ENCODE results near the gene PAOX. TPM values are rescaled to one million over a fixed set of nuclear protein-coding genes. Genes with fewer than 3 reads are reported as not detected.

Gene PAOX
- total and polyA plus RNA-seq, 9 of the 15 experiments (the other 6 are each of a cell fraction or from before 2014, with no cell fraction given) = 0.80 to 6.4 (median 2.6) TPM

DNA sequence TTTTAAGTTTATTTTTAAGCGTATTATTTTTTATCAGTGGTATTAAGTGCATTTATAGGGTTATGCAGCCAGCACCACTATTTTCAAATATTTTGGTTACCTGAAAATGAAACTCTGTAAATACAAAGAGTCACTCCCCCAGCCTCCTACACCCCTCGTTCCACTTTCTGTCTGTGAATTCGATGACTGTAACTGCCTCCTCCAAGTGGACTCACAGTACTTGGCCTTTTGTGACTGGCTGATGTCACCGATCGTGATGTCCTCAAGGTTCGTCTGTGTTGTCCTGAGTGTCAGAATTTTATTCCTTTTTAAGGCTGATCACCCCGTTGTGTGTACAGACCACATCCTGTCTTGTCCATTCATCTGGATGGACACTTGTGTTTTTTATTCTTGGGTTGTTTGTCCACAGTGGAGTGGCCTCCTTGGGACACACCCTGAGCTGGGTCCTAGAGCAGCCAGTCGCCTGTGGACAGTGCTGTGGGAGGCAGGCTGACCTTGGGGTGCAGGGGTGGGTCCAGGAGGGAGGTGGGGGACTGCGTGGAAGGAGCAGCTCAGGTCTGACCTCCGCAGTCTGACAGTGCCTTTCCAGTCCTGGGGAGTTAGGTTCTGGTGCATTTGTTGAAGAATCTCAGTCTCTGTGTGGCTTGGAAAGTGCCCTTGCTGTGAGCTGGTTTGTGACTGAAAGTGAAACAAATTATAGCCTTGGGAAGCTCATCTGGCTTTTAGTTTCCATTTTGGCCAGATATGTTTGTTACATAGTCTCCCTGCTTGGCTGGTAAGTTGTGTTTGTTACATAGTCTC is 21.8 kb downstream of the PAOX start (continued):
- TF ChIP-seq CEBPZ (IDR thresholded peaks at IDR 0.05; ENCODE audit: borderline replicate concordance, low read depth, low read length) (no peak), ZNF644 (tag; IDR thresholded peaks at IDR 0.05; ENCODE audit: low read depth) (no peak)
- TF ChIP-seq, protein P1, sequence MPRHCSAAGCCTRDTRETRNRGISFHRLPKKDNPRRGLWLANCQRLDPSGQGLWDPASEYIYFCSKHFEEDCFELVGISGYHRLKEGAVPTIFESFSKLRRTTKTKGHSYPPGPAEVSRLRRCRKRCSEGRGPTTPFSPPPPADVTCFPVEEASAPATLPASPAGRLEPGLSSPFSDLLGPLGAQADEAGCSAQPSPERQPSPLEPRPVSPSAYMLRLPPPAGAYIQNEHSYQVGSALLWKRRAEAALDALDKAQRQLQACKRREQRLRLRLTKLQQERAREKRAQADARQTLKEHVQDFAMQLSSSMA (CRISPR knock-in tag; IDR thresholded peaks at IDR 0.05) = no peak

- ChIA-PET CTCF (ENCODE audit: low intra/inter-chr PET ratio) (no interaction called here), POLR2A (interaction anchor here (1.2 kb wide), 1 partner anchor 13 kb away, joined by 6 read pairs; no protein-coding TSS in a partner anchor)
- Histone ChIP-seq H3K9me3 (replicated peaks; ENCODE audit: control insufficient read depth, insufficient read depth, low read depth, low read length) (no peaks in the 10 kb centered on the region), H3K4me1 (replicated peaks in 1 of 2; ENCODE audit: control insufficient read depth in 2 of 2, insufficient read depth in 2 of 2, low read length in 2 of 2) (peaks cover 0 to 7% of the 10 kb centered on the region in 2 experiments; a peak in 2 of 5 replicates), H3K27ac (ENCODE audit: extremely low read depth, low read depth, low read length) (no peak overlapping the region), H3K9me1 (ENCODE audit: control insufficient read depth, insufficient read depth, low read length) (no peaks in the 10 kb centered on the region), H2AFZ (ENCODE audit: low read depth, low read length) (no peak overlapping the region), H3K4me2 (ENCODE audit: insufficient read depth, low read length) (no peak overlapping the region), H3K4me3 (no peak overlapping the region), H3K9ac (ENCODE audit: insufficient read depth in 1 of 2, low read depth in 2 of 2, low read length in 2 of 2) (no peak overlapping the region), H3K27me3 (ENCODE audit: control insufficient read depth in 2 of 2, insufficient read depth in 2 of 2, low read length in 2 of 2) (no peaks in the 10 kb centered on the region), H3K79me2 (ENCODE audit: control insufficient read depth, insufficient read depth, low read length) (no peaks in the 10 kb centered on the region; the same call in 2 of the 3 replicates), H4K20me1 (replicated peaks; ENCODE audit: control insufficient read depth, insufficient read depth, low read length) (no peaks in the 10 kb centered on the region), H3K36me3 (ENCODE audit: control insufficient read depth, insufficient read depth, low read length) (peaks cover 53% of the 10 kb centered on the region; the same call in 2 of the 3 replicates)
- WGBS (ENCODE audit: insufficient coverage, low coverage, missing lambda C conversion rate) = 92% methylated on average over 2 of the region's 12 CpGs
- in situ Hi-C loops (cut with MboI) = no loop called here
- intact Hi-C loops (cut with micrococcal nuclease) = no loop called here
- no TSS peak for BruUV-seq (replicated peaks)
- no peak for DNase-seq (ENCODE audit: extremely low read depth in 1 of 4, low spot score in 3 of 4)
- FAIRE-seq = no peak
- no peak for ATAC-seq
- TF ChIP-seq, protein P2, sequence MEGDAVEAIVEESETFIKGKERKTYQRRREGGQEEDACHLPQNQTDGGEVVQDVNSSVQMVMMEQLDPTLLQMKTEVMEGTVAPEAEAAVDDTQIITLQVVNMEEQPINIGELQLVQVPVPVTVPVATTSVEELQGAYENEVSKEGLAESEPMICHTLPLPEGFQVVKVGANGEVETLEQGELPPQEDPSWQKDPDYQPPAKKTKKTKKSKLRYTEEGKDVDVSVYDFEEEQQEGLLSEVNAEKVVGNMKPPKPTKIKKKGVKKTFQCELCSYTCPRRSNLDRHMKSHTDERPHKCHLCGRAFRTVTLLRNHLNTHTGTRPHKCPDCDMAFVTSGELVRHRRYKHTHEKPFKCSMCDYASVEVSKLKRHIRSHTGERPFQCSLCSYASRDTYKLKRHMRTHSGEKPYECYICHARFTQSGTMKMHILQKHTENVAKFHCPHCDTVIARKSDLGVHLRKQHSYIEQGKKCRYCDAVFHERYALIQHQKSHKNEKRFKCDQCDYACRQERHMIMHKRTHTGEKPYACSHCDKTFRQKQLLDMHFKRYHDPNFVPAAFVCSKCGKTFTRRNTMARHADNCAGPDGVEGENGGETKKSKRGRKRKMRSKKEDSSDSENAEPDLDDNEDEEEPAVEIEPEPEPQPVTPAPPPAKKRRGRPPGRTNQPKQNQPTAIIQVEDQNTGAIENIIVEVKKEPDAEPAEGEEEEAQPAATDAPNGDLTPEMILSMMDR (IDR thresholded peaks at IDR 0.05 in 2 of 3, conservative IDR thresholded peaks at IDR 0.05 in 1 of 3; ENCODE audit: insufficient read depth in 2 of 3, low read depth in 1 of 3, low read length in 3 of 3) = no peak
- TF ChIP-seq NFYB (IDR thresholded peaks at IDR 0.05; ENCODE audit: extremely low read depth, insufficient read length) (no peak), ZNF174 (CRISPR knock-in tag; IDR thresholded peaks at IDR 0.05) (no peak), RAD21 (CRISPR knock-in tag; conservative IDR thresholded peaks at IDR 0.05 in 1 of 2, IDR thresholded peaks at IDR 0.05 in 1 of 2) (no peak)
Measured at GRCh38 chr10:133401500-133401899, 22.4 kb downstream of the PAOX start.

Measured in K562 (cell line).